GM04503 (cell line): ENCODE results near the gene GNAO1.

Experiments
- DNase-seq: peaks from one replicate; pipeline ENCODE4 v3.0.0-alpha.2; 2012; ENCODE audit warnings: low read depth

Gene GNAO1

DNA sequence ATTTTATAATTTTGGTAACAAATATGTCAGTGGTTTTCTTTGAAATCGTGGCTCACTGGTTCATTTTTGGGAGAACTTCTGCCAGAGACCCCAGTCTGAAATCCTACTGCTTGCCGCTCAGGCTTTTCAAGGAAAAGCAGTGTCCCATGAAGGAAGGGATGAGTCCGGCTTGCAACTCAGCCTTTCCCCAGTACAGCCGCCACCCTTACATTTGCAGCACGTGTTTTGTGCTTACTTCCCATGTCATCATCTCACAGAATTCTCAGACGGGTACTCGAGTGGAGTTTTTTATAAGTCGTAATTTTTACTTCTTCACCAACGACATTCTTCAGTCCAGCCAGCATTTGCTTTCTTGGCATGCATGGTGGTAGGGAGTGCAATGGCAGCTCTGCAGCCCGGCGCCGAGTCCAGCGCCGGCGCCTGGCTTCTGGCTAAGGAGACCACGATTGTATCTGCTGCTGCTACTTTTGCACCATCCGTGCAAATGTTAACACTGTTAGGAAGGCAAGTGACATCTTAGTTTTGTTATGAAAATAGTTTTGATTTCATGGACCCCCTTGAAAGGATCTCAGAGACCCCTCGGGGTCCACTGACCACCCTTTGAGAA lies 123.1 kb downstream of the GNAO1 start:
- DNase-seq: no peak

DNA sequence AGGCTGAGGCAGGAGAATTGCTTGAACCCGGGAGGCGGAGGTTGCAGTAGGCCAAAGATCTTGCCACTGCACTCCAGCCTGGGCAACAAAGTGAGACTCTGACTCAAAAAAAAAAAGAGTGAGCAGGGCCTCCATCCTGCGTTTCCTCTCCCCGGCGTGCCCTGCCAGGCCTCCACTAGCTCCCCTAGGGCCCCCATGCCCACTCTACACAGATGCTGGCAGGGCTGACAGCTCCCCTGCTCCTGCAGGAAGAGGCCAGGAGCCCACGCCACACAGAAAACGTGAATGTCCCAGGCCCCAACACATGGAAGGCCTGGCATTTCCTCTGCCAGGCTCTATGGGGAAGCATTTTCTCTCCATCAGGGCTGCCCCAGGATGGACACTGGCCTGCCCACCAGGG lies 124.7 kb downstream of the GNAO1 start:
- DNase-seq: no peak

DNA sequence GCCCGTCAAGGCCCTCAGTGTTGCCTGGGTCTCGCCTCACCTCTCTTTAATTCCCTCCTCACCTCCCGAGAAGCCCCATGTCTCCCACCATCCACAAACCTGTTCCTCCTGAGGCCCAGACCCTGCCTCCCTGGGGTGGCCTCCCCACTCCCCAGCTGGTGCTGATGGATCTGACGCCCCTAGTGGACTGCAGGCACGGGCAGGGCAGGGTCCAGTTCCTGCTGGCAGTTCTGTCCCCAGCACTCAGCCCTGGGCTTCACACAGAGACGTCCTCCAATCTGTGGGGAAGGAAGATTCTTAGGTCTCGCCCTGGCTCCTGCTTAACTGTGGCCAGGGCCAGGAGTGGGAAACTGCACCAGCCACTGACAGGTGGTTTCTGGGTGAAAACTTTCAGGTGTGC lies 125.3 kb downstream of the GNAO1 start:
- no peak for DNase-seq

DNA sequence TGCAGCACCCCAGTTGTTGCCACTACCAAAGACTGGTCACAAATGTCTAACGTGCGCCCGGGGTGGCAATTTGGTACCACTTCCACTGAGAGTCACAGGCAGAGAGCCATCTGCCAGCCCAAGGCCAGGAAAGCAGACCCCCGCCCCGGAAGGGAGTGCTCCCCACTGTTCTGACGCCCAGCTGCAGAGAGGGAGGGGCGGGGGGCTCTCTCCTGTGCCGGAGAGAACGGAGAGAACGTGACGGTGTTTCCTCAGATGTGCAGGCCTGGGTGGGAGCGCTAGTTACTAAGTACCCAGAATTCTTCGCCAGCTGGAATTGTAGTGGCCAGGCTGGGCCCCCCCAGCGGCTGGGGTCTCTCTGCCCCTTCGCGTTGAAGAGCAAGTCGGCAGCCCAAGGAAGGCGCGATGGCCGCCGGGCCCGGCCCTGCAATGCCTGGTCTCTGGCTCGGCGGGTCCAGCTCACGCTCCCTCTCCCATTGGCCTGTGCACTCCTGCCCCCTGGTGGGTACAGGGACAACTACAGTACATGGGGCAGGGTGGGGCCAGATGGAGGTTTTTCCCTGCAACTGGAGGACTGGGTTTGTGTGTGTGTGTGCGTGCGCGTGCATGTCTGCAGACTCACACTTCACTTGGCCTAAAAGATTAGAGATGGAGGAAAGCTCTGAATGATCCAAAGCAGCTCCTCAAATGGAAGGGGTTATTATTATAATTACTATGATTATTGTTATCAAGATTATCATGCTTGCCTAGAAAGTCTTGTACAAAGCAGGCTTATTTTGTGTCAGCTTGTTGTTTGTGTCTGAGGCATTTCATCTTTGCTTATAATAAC lies 126.9 kb downstream of the GNAO1 start:
- DNase-seq: no peak

DNA sequence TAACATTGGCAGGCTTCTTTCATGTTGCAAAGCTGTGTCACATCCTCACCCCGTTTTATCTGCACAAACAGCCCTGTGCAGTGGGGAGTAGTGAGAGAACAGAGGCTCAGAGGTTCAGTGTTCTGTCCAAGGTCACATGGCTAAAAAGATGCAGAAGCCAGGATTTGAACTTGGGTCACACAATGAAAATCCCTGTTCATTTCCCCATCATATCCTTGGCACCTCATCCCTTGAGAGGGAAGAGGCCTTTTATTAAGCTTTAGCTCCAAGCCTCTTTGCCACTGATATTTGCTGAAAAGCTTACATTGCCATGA lies 127.5 kb downstream of the GNAO1 start:
- DNase-seq: no peak

DNA sequence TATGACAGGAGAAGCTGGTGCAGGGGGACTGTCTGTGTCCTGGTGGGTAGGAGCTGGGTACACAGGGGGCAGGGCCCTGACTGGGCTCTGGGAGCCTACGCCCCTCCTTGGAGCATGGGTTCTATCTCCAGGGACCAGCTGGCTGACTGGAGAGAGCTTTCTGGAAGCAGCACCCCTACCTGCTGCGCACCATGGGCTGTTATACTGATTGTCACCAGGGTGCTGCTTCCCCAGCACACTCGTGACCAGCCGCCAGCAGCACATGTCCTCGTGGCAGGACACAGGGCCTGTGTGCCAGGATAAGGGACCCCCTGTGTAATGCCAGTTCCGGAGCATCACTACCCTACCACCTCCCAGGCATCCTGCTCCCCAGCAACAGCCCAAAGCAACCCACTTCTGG lies 128.1 kb downstream of the GNAO1 start:
- DNase-seq: no peak

DNA sequence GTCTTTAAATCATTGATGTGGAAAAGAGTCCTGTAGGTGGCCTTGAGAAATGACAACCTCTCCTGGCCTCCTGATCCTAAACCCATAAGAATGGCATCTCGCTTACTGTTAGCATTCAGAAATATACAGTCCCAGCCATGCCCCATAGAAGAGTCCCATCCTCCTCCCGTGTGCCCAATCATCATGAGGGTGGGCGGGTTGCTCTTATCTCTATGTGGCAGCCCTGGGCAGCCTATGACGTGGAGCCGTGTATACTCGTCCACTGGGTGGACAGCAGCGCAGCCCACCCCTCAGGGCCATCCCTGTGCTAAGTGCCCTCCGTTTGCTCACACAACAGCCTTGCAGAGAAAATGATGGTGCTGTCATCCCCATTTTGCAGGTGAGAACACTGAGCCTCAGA lies 128.8 kb downstream of the GNAO1 start:
- no peak for DNase-seq

DNA sequence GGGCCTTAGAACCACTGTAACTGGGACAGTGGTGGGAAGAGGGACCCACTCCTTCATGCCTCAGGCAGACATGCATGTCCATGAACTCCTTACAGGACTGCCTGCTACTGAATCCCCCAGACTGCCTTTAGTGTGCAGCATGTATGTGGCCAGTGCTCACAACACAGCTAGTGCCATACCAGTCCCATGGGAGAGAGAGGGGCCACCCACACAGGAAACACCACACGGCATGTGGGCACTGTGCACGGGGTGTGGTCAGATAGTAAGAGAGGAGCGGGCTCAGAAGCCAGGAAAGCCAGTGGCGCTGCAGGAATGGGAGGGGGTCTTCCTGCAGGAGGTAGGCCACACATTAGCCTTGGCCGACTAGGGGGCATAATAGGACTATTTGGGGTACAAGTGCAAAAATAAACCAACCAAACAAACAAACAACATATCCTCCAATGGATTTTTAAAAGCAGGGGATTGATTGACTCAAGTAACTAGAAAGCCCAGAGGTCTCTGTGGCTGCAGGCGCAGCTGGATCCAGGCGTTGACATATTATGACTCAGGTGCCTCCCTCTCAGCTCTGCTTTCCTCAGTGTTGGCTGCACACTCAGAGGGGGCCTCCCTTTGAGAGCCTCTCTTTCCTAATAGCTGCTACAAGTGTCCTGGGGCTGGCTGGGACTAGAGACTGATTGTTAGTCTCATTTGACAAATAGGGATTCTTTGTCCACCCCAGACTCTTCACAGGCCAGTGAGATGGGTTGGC lies 129.7 kb downstream of the GNAO1 start:
- DNase-seq: no peak

DNA sequence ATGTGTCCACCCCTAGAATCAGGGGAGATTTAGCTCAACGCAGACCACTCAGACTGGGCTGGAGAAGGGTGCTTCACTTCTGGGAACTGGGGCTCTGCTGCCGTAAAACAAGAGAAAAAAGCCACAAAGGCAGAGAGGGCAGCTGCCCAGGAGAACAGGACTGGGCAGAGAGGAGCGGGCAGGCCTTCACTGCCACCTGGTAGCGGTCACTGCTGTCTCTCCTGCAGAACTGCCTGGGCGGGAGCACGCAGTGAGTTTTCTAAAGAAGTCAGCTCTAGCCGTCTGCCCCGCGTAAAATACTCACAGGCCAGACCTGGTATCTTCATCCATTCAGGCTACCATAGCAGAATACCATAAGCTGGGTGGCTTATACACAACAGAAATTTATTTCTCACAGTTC lies 130.3 kb downstream of the GNAO1 start:
- DNase-seq: no peak

DNA sequence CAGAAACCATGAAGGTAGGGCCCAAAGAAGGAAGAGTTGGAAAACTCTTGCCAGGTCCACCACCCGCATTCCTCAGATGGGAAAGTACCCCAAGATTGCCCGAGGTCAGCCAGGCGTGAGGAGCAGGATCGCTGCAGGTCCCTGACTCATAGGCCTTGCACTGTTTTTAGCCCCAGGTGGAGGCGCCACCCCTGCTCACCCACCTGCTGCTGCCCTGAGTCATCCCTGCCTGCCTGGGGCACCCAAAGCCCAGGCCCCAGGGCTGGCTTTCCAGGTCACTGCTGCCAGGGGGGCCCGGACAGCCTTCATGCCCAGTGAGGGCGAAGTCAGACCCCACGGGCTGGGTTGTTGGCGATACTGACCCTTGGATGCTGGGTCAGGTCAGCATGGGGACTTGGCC lies 133.1 kb downstream of the GNAO1 start:
- no peak for DNase-seq

DNA sequence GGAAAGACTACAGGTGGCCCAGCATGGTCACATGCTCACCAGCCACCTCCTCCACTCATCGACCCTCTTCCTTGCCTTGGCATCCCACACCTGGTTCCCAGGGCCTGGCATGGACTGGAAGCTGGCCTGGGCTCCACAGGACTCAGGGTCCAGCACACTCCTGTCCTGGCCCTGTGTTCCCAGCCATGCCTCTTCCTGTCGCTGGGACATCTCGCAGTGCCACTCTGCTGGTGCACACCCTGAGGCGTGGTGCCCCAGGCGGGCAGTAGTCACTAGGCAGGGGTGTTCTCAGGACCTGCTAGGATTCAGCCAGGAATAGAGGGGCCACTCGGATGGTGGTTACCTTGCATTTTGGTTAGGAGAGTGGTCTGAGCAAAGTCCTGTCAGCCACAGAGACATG lies 134.7 kb downstream of the GNAO1 start:
- DNase-seq: no peak

DNA sequence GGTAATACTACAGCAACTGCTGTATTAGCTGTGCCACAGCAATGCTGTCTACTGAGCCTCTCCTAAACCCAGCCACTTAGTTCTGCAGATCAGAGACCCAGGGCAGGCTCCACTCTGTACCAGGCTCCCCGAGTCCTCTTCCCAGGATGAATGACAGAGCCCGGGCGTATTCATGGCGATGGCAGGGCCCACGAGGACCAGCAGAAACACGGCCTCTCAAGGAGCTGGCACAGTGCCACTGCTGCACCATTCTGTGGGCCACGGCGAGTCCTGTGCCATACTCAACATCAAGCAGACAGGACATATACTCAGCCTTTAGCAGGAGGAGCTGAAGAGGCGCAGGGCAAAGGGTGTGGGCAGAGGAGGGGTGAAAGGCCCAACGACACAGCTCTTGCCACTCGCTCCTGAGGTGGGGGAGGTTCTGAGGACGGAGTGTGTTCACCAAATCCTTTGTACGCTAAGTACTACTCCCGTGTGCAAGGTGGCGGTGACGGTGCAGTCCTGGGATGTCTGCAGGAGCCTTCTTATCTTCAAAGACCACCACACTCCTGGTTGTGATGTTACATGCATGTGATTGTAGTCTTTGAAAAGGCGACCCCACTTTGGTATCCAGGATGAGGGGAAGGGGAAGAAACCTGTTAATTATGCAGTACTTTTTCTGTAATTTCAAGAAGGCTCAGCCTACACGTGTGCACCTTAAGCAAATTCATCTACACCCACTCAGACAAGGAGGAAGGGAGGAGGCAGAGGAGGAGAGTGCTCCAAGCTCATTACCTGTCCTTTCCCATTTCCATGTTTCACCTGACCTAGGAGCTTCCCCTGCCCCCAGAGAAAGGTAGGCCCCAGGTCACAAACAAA lies 136.0 kb downstream of the GNAO1 start:
- DNase-seq: no peak

DNA sequence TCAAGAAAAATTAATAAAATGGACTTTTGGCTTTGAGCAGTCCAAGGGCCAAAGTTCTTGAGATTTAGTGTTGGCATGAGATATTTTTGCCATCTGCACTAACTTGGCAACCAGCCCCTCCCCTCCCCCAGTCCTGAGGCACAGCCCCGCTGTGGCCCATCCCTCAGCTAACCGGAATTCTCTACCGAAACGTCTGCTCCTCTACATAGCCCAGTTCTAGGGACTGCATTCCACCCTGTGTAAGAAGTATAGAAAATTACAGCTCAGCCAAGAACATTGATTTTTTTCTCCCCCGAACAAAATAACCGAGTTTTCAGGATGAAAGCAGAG lies 136.6 kb downstream of the GNAO1 start:
- no peak for DNase-seq

DNA sequence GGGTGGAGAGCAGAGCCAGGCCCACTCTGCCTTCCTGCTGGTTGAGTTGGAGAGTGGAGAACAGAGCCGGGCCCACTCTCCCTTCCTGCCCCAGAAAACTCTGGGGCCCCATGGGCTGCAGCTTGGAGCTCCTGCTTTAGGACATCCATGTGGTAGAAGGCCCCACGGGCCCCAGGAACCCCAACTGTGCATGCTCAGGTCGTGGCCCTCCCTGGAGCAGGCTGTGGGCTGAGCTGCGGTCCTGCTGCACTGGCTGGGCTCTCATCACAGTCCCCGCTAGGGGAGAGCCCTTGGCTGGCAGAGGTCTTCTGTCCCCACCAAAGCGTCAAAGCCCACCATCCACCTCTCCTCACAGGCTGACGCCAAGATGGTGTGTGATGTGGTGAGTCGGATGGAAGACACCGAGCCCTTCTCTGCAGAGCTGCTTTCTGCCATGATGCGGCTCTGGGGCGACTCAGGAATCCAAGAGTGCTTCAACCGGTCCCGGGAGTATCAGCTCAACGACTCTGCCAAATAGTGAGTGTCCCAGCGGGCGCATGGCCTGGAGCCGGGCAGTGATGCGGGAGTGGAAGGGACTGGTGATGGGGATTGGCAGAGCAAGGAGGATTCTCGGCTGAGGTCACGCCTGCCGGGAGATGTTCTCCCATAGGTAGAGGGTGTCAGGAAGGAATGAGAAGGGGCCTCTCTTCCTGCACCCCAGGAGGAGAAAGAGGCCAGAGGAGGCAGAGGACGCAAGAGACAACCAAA lies 137.2 kb downstream of the GNAO1 start:
- no peak for DNase-seq

DNA sequence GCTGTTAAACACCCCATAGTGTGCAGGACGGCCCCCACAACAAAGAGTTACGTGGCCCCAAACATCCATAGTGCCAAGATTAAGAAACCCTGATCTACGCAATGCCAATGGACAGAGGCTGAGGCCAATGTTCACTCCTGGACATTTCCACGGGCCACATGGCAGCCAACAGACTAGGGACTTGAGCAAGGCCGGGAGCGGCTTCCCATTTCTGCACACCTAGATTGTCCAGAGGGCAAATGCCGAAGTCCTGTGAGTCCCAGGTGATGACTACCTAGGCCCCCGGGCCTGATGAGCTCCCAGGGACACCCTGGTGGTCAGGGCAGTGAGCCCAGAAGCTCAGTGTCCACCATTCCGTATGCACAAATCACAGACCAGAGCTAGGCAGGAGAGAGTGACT lies 138.6 kb downstream of the GNAO1 start:
- no peak for DNase-seq

DNA sequence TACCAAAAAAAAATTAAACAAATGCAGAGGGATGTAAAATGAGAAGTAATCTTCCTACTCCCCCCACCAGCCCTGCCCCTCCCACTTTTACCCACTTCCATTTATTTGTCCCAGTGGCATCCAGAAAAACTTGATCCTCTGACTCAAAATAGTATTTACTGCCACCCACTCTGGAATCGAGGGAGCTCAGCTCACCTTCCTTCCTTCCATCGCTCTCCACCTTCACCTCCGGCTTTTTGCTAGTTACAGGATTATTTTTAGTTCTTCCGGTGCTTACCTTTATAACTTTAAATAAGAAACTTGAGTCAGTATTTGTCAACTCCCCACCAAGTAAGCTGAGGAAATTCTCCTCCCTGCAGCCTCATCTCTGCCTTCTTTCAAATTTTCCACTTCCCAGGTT lies 139.2 kb downstream of the GNAO1 start:
- no peak for DNase-seq

DNA sequence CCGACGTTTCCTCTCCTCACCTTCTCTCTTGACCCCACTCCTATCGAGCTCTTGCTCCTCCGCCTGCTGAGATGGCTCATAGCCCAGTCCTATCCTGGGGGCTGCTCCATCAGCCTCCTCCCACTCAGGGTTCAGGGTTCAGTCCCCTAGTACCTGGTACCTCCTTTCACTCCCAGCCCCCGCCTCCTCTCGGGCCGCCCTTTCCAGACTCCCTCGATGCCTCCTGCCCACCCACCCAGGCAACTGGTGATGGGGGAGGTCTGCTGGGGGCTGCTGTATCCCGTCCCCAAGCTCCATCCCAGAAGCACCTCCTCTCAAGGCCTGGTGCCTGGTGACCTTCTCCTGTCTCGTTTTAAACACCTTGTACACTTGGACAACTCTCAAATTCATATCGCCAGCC lies 140.1 kb downstream of the GNAO1 start:
- no peak for DNase-seq

DNA sequence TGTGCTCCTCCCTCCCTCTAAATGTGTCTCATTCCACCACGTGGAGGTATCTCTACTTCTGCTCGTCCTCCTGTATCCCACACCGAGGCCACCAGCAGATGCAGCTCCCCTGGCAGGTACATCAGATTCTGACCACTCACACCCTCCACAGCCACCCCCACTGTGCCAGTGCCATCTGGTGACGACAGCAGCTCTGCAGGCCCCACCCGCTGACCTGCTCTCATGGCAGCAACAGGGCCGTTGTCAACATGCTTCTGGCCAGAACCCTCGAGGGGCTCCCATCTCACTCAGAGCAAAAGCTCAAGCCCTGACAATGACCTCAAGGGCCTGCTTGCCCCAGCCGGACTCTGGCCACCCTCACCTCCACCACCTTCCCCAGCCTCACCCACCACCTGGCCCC lies 140.6 kb downstream of the GNAO1 start:
- DNase-seq: no peak

DNA sequence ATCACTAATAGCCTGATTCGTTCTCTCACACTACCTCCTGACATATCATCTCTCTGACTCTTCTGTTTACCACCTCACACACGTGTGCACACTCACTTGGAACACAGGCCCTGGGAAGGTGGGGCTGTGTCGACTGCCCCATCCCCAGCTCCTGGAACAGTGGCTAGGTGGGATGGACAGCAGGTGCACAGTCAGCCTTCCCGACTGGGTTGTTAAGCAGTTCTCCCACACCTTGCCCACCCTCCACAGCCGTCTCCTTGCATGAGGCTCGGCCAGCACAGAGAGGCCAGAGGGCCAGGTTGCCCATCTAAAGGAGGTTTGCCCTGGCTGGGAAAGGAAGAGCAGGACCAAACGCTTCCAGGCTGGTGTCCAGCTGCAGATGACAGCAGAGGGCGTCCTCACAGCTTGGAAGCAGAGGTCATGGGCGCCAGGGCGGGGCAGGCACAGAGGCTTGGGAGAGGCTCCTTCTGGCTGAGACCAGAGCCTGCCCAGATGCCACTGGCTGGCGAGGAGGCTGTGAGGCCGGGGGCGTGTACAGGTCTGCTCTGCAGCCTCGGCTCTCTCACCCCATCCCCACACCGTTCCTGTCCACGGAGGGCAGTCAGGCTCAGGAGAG lies 141.3 kb downstream of the GNAO1 start:
- DNase-seq: no peak

DNA sequence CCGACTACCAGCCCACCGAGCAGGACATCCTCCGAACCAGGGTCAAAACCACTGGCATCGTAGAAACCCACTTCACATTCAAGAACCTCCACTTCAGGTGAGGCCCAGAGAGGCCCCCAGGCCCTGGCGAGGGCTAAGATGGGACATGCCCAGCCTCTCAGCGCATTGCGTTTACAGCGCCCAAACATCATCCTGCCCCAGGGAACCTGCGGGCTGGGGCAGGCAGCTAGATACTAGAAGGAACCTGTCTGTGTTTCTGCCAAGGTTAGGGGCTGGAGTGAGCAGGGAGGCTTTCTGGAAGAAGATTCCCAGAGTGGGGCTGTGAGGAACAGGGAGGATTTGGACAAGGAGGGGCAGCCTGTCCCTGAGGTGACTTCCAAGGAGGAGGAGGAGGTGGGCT lies 143.5 kb downstream of the GNAO1 start:
- no peak for DNase-seq

DNA sequence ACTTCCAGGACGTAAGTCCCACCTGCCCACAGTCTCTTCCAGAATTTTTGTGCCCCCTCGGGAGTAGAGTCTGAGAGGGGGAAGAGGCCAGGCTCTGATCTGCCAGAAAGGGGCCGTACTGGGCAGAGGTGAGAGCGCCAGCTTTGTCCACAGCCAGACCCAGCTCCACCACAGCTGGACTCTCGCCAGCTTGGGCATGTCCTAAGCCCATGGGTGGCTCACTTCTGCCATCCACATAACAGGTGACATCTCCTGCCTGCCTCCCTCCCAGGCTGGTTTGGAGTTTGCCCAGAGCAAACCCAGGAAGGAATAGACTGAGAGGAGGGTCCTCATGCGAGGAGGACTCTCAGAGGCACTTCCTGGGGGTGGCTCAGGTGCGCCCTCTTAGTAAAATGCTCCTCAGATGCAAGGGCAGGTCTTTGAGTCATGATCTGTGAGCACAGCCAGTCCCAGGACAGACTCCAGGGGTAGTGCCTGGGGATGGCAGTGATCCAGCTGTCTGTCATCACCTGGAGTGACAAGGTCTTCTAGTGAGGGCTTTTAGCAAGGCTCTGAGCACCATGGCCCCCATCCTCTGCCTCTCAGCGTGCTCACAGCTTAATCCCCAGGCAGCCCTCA lies 144.9 kb downstream of the GNAO1 start:
- DNase-seq: no peak
